H1 (cell line): ENCODE results near the gene LYL1. TPM values are rescaled to one million over a fixed set of nuclear protein-coding genes. Genes with fewer than 3 reads are reported as not detected.

Source experiments
- CTCF ChIA-PET: fragments of 300-600 bp; sonication (Branson Sonifier 250); formaldehyde crosslinking; loops from one replicate; lab custom pipeline; 2021; ENCODE audit not compliant: partially characterized antibody; lab: Charles Lee
- POLR2A ChIA-PET: fragments of 300-600 bp; sonication (Branson Sonifier 250); formaldehyde crosslinking; loops from one replicate; lab custom pipeline; 2021; ENCODE audit warnings: inconsistent platforms; ENCODE audit not compliant: partially characterized antibody; lab: Charles Lee
- DNase-seq, 2 experiments: peaks; one replicate each; pipeline versions ENCODE4 v3.0.0 to v3.0.0-alpha.2; 2010 to 2022; ENCODE audit warnings: low spot score in 2 of 2, low read depth in 1 of 2, mixed read lengths in 1 of 2
- FAIRE-seq: peaks from 2 replicates; lab custom pipeline; 2011; peaks lifted over from hg19 to GRCh38; lab: Jason Lieb, UNC
- H2AFZ ChIP-seq: 2 replicates; pipeline ENCODE4 v1.8.1; 2012; ENCODE audit warnings: low read length, inconsistent platforms
- H2AK5ac ChIP-seq: 2 replicates; pipeline ENCODE4 v1.6.1; 2013; ENCODE audit warnings: low read depth, low read length
- H2BK120ac ChIP-seq: replicated peaks from 2 replicates; pipeline ENCODE3; 2013; ENCODE audit warnings: low read depth, low read length, inconsistent platforms
- H2BK12ac ChIP-seq: 2 replicates; pipeline ENCODE4 v1.6.1; 2013; ENCODE audit warnings: low read depth, low read length
- H2BK15ac ChIP-seq: 2 replicates; pipeline ENCODE4 v1.6.1; 2013; ENCODE audit warnings: low read length
- H2BK20ac ChIP-seq: 2 replicates; pipeline ENCODE4 v1.6.1; 2013; ENCODE audit warnings: low read length
- H2BK5ac ChIP-seq: 2 replicates; pipeline ENCODE4 v1.6.1; 2013; ENCODE audit warnings: low read depth, low read length
- H3K14ac ChIP-seq: 2 replicates; pipeline ENCODE4 v1.6.1; 2013; ENCODE audit warnings: inconsistent platforms; ENCODE audit not compliant: insufficient read length
- H3K18ac ChIP-seq: 2 replicates; pipeline ENCODE4 v1.6.1; 2013; ENCODE audit warnings: low read length; ENCODE audit errors: extremely low read depth
- H3K23ac ChIP-seq: 2 replicates; pipeline ENCODE4 v1.6.1; 2013; ENCODE audit warnings: inconsistent platforms; ENCODE audit not compliant: insufficient read length
- H3K23me2 ChIP-seq: 2 replicates; pipeline ENCODE4 v1.6.1; 2013; ENCODE audit warnings: low read depth, low read length
- H3K27ac ChIP-seq: 2 replicates; pipeline ENCODE4 v1.6.1; 2011; ENCODE audit warnings: low read depth, low read length, inconsistent platforms
- H3K27me3 ChIP-seq, 4 experiments: replicated peaks in 1 of 4; 1 replicate in 1 of 4; 2 replicates in 3 of 4; pipeline versions ENCODE4 v1.6.1 to v1.8.1; 2011 to 2013; ENCODE audit warnings: low read length in 3 of 4, mild to moderate bottlenecking in 3 of 4, inconsistent platforms in 2 of 4, mixed read lengths in 2 of 4, moderate library complexity in 1 of 4; ENCODE audit not compliant: control insufficient read depth in 3 of 4, insufficient read depth in 3 of 4; ENCODE audit errors: extremely low read depth in 1 of 4
- H3K36me3 ChIP-seq, 4 experiments: 2 replicates each; pipeline versions ENCODE4 v1.6.1 to v1.8.1; 2011 to 2013; ENCODE audit warnings: mild to moderate bottlenecking in 4 of 4, low read length in 3 of 4, moderate library complexity in 2 of 4, control low read depth in 1 of 4, inconsistent platforms in 1 of 4; ENCODE audit not compliant: insufficient read depth in 4 of 4, control insufficient read depth in 2 of 4
- H3K4ac ChIP-seq: replicated peaks from 2 replicates; pipeline ENCODE3; 2013; ENCODE audit warnings: low read length, low read depth, mixed read lengths, inconsistent platforms; ENCODE audit not compliant: insufficient read length
- H3K4me1 ChIP-seq, 4 experiments: replicated peaks in 1 of 4; 1 replicate in 1 of 4; 2 replicates in 3 of 4; pipeline versions ENCODE4 v1.6.1 to v1.8.1; 2011 to 2013; ENCODE audit warnings: low read length in 3 of 4, inconsistent platforms in 2 of 4, mixed read lengths in 1 of 4; ENCODE audit not compliant: insufficient read depth in 4 of 4, control insufficient read depth in 3 of 4
- H3K4me2 ChIP-seq, 2 experiments: 2 replicates each; pipeline versions ENCODE4 v1.6.1 to v1.8.1; 2011 to 2013; ENCODE audit warnings: low read depth in 2 of 2, low read length in 2 of 2, control low read depth in 1 of 2, inconsistent platforms in 1 of 2, mild to moderate bottlenecking in 1 of 2; ENCODE audit not compliant: insufficient read depth in 1 of 2
- H3K4me3 ChIP-seq, 4 experiments: fragments of 200-600, 300-600 bp in 1 of 4; sonication (generic), shearing (Covaris generic), sonication (Bioruptor Twin) in 1 of 4; 2 replicates each; pipeline versions ENCODE4 v1.5.1 to v1.8.1; 2011 to 2016; ENCODE audit warnings: low read length in 4 of 4, low read depth in 3 of 4, control low read depth in 2 of 4, inconsistent platforms in 2 of 4, mild to moderate bottlenecking in 2 of 4, mixed read lengths in 1 of 4, moderate library complexity in 1 of 4; ENCODE audit not compliant: insufficient read depth in 2 of 4; ENCODE audit errors: extremely low read depth in 1 of 4
- H3K56ac ChIP-seq: replicated peaks from 2 replicates; pipeline ENCODE3; 2013; ENCODE audit warnings: low read depth, mild to moderate bottlenecking, mixed read lengths, low read length, inconsistent platforms; ENCODE audit not compliant: insufficient read length
- H3K79me1 ChIP-seq: 2 replicates; pipeline ENCODE4 v1.6.1; 2013; ENCODE audit warnings: low read depth, low read length, control low read depth
- H3K79me2 ChIP-seq, 2 experiments: 2 replicates each; pipeline versions ENCODE4 v1.6.1 to v1.8.1; 2012 to 2013; ENCODE audit warnings: low read length in 2 of 2, mild to moderate bottlenecking in 2 of 2, inconsistent platforms in 1 of 2; ENCODE audit not compliant: insufficient read depth in 2 of 2, control insufficient read depth in 1 of 2
- H3K9ac ChIP-seq, 4 experiments: replicated peaks in 1 of 4; 1 replicate in 1 of 4; 2 replicates in 3 of 4; pipeline versions ENCODE4 v1.6.1 to v1.8.1; 2011 to 2013; ENCODE audit warnings: low read depth in 3 of 4, low read length in 3 of 4, control low read depth in 2 of 4, mild to moderate bottlenecking in 2 of 4, moderate library complexity in 2 of 4, inconsistent platforms in 1 of 4; ENCODE audit errors: extremely low read depth in 1 of 4
- H3K9me3 ChIP-seq, 2 experiments: 2 replicates each; pipeline versions ENCODE4 v1.6.1 to v1.8.1; 2012 to 2013; ENCODE audit warnings: mild to moderate bottlenecking in 2 of 2, moderate library complexity in 2 of 2, control low read depth in 1 of 2, inconsistent platforms in 1 of 2, low read depth in 1 of 2, low read length in 1 of 2, mixed read lengths in 1 of 2; ENCODE audit not compliant: insufficient read depth in 2 of 2
- H4K20me1 ChIP-seq, 2 experiments: replicated peaks in 1 of 2; 2 replicates each; pipeline versions ENCODE3 to v1.8.1; 2011 to 2013; ENCODE audit warnings: inconsistent platforms in 2 of 2, low read length in 2 of 2, mild to moderate bottlenecking in 1 of 2; ENCODE audit not compliant: insufficient read depth in 2 of 2, control insufficient read depth in 1 of 2
- H4K5ac ChIP-seq: 2 replicates; pipeline ENCODE4 v1.6.1; 2013; ENCODE audit warnings: low read length, low read depth, mixed read lengths, inconsistent platforms; ENCODE audit not compliant: insufficient read length
- H4K8ac ChIP-seq: 2 replicates; pipeline ENCODE4 v1.8.0; 2013; ENCODE audit warnings: mild to moderate bottlenecking, moderate library complexity, low read length, inconsistent platforms; ENCODE audit not compliant: insufficient read depth; ENCODE audit errors: extremely low read depth
- H4K91ac ChIP-seq: replicated peaks from 2 replicates; pipeline ENCODE3; 2013; ENCODE audit warnings: low read length, mixed read lengths, inconsistent platforms; ENCODE audit not compliant: insufficient read length
- KDM4A ChIP-seq: IDR thresholded peaks from one replicate; pipeline ENCODE4 v1.7.1; 2012; ENCODE audit warnings: low read depth, mild to moderate bottlenecking, moderate library complexity, low read length, inconsistent platforms; ENCODE audit not compliant: severe bottlenecking
- TCF12 ChIP-seq: IDR thresholded peaks from 2 replicates; pipeline ENCODE4 v1.6.1; 2011; ENCODE audit warnings: low read depth, mild to moderate bottlenecking, low read length
- WGBS, 2 experiments: shearing (Covaris generic) in 1 of 2; methylation state at CpG; one replicate each; pipeline versions ENCODE4 v1.1.6 to v1.1.7; 2013 to 2015; ENCODE audit warnings: low lambda C conversion rate in 2 of 2, mixed read lengths in 2 of 2, inconsistent platforms in 1 of 2, low coverage in 1 of 2, missing lambda C conversion rate in 1 of 2; ENCODE audit not compliant: insufficient replicate concordance in 2 of 2, insufficient coverage in 1 of 2, insufficient read length in 1 of 2; ENCODE audit errors: extremely low coverage in 1 of 2, missing lambda C conversion rate in 1 of 2; 5-methylcytosine and 5-hydroxymethylcytosine counted together
- polyA plus RNA-seq, 7 experiments: library from polyadenylated mRNA; depleted of rRNA in 3 of 7; stranded (reverse) in 5 of 7; unstranded in 2 of 7; fragments of >200 nt in 5 of 7; fragments of 200-250 nt in 2 of 7; gene quantifications; 1 replicate in 5 of 7; 2 replicates in 1 of 7; 4 replicates in 1 of 7; pipeline versions ENCODE4 v1.2.1 to v1.2.3, GENCODE V29; 2011 to 2013; ENCODE audit warnings: missing spikeins in 2 of 7, mixed read lengths in 2 of 7
- total RNA-seq: library from RNA; stranded (reverse); fragmentation: NEBNext Ultra II Directional; extraction: Animal tissue kit (Norgen Biotek cat#: 25700); gene quantifications from 2 replicates; pipeline ENCODE4 v1.2.1, GENCODE V29; 2021
- TF ChIP-seq, protein P1 (sequence below): IDR thresholded peaks from 2 replicates; pipeline ENCODE4 v1.6.1; 2012; ENCODE audit warnings: inconsistent platforms

LYL1 gene
- total and polyA plus RNA-seq, 2 of the 8 experiments (the other 6 are each of a cell fraction or from before 2014, with no cell fraction given) = 0.58 to 0.76 TPM

DNA sequence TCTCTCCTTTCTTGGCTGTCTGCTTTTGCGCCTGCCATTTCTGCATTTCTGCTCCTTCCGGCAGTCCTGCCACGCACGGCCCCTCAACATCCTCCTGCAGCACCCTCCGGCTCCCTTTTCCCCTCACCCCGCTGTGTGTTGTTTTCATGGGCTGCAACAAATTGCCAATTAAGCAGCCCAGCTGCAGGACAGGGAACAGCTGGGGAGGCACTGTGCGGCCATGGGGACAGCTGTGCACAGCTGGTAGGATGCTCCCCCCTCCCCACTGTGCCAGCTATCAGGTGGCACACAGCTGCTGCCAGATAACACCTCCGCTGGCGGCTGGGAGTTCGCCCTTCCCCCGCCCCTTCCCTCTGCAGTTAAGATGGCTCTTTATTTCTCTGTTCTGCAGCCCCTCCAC, 25.4 kb downstream of the LYL1 start:
- peaks cover 0 to 18% (median 16%) of the 10 kb centered on the region in 4 experiments; a peak in 6 of 7 replicates for H3K27me3 ChIP-seq
- H3K36me3 ChIP-seq = no peaks in the 10 kb centered on the region
- no peak overlapping the region for H3K4ac ChIP-seq
- 0 out of 2 replicates have a peak, but pooled peaks cover 1% of the 10 kb centered on the region for H3K23me2 ChIP-seq
- H3K9ac ChIP-seq = no peak overlapping the region
- H3K14ac ChIP-seq = no peak overlapping the region
- H3K18ac ChIP-seq = peak overlapping the region; percentile 60; the same call in 1 of the 2 replicates
- peak overlapping the region; percentile 40; the same call in 1 of the 2 replicates for H2BK5ac ChIP-seq
- H3K23ac ChIP-seq = no peak overlapping the region
- H3K56ac ChIP-seq = no peak overlapping the region
- no peaks in the 10 kb centered on the region for H3K9me3 ChIP-seq
- FAIRE-seq (no peak), DNase-seq (no peak)
- H2BK12ac ChIP-seq = 0 out of 2 replicates have a peak overlapping the region, but pooled peaks have one; percentile 39
- no peak overlapping the region for H2AFZ ChIP-seq
- no peak overlapping the region for H3K27ac ChIP-seq
- ChIA-PET POLR2A (interaction anchor here (0.7 to 2.5 kb wide), 6 partner anchors 14 to 123 kb away, joined by 3 to 7 read pairs (median 3); no protein-coding TSS in a partner anchor), CTCF (interaction anchor here (0.8 to 48.8 kb wide), 8 partner anchors 9 to 101 kb away, joined by 3 to 1145 read pairs (median 18); no protein-coding TSS in a partner anchor)
- H4K8ac ChIP-seq = no peak overlapping the region
- no peaks in the 10 kb centered on the region for H4K20me1 ChIP-seq
- H3K4me2 ChIP-seq = peak overlapping the region; percentile 49 to 53; a peak in 3 of 4 replicates
- H3K4me3 ChIP-seq = peak overlapping the region in 1 of 4 experiments; percentile 13; a peak in 1 of 8 replicates
- 64% methylated on average over 11 of the region's 11 CpGs; no CpG with 5 or more reads in 1 of the 2 experiments for WGBS, 2 experiments
- no peaks in the 10 kb centered on the region for H3K79me2 ChIP-seq
- H2BK20ac ChIP-seq = no peak overlapping the region
- peaks cover 9 to 34% (median 24%) of the 10 kb centered on the region in 4 experiments for H3K4me1 ChIP-seq
- TF ChIP-seq KDM4A (no peak), TCF12 (0 out of 2 replicates have a peak, but pooled peaks have one; percentile 48)
- TF ChIP-seq, protein P1, sequence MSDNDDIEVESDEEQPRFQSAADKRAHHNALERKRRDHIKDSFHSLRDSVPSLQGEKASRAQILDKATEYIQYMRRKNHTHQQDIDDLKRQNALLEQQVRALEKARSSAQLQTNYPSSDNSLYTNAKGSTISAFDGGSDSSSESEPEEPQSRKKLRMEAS = no peak
- H4K5ac ChIP-seq = no peak overlapping the region
- H2BK15ac ChIP-seq = peak overlapping the region; percentile 61
- H3K79me1 ChIP-seq = no peaks in the 10 kb centered on the region
- no peak overlapping the region for H2BK120ac ChIP-seq
- H2AK5ac ChIP-seq = no peak overlapping the region
- H4K91ac ChIP-seq = peak overlapping the region; percentile 38
